ENCODE results near the gene SSU72. TPM values are rescaled to one million over a fixed set of nuclear protein-coding genes. Genes with fewer than 3 reads are reported as not detected.

Gene SSU72
- total and polyA plus RNA-seq, 4 donors = 35.4 to 57.4 (median 44.3) TPM

GRCh38 chr1:1548591-1548990, 26.1 kb downstream of the SSU72 start:
- no peak overlapping the region for H3K27ac ChIP-seq (ENCODE audit: low read depth in 1 of 2, low read length in 2 of 2)
- H3K27me3 ChIP-seq (ENCODE audit: control insufficient read depth in 4 of 4, insufficient read depth in 4 of 4, low read length in 3 of 4) = no peaks in the 10 kb centered on the region
- H3K4me3 ChIP-seq (ENCODE audit: low read depth in 1 of 3, low read length in 3 of 3) = no peak overlapping the region
- DNase-seq (ENCODE audit: low spot score) = no peak
- 88% methylated on average over 14 of the region's 14 CpGs for WGBS
- H3K36me3 ChIP-seq (ENCODE audit: control insufficient read depth in 4 of 4, insufficient read depth in 3 of 4, low read depth in 1 of 4, low read length in 3 of 4) = peaks cover 0 to 5% (median 0%) of the 10 kb centered on the region in 4 donors
- H3K9ac ChIP-seq (ENCODE audit: low read depth in 1 of 2, low read length in 2 of 2) = no peak overlapping the region
- H3K9me3 ChIP-seq (ENCODE audit: control insufficient read depth in 4 of 4, low read length in 3 of 4) = no peaks in the 10 kb centered on the region
- TF ChIP-seq TAF1 (conservative IDR thresholded peaks at IDR 0.05) (no peak), RAD21 (IDR thresholded peaks at IDR 0.05) (no peak), EGR1 (IDR thresholded peaks at IDR 0.05; ENCODE audit: low read depth in 2 of 2) (no peak), NR2F2 (IDR thresholded peaks at IDR 0.05) (no peak), FOXA1 (IDR thresholded peaks at IDR 0.05) (no peak), ZBTB33 (IDR thresholded peaks at IDR 0.05) (no peak), REST (IDR thresholded peaks at IDR 0.05) (no peak), GABPA (IDR thresholded peaks at IDR 0.05 in 1 of 2, conservative IDR thresholded peaks at IDR 0.05 in 1 of 2) (no peak), YY1 (IDR thresholded peaks at IDR 0.05) (no peak), JUND (IDR thresholded peaks at IDR 0.05) (no peak), FOXA2 (IDR thresholded peaks at IDR 0.05) (no peak), HNF4G (IDR thresholded peaks at IDR 0.05) (no peak), HNF4A (conservative IDR thresholded peaks at IDR 0.05) (no peak)
- TF ChIP-seq, protein P1, sequence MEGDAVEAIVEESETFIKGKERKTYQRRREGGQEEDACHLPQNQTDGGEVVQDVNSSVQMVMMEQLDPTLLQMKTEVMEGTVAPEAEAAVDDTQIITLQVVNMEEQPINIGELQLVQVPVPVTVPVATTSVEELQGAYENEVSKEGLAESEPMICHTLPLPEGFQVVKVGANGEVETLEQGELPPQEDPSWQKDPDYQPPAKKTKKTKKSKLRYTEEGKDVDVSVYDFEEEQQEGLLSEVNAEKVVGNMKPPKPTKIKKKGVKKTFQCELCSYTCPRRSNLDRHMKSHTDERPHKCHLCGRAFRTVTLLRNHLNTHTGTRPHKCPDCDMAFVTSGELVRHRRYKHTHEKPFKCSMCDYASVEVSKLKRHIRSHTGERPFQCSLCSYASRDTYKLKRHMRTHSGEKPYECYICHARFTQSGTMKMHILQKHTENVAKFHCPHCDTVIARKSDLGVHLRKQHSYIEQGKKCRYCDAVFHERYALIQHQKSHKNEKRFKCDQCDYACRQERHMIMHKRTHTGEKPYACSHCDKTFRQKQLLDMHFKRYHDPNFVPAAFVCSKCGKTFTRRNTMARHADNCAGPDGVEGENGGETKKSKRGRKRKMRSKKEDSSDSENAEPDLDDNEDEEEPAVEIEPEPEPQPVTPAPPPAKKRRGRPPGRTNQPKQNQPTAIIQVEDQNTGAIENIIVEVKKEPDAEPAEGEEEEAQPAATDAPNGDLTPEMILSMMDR (IDR thresholded peaks at IDR 0.05; ENCODE audit: low read depth, low read length, missing input control) = no peak
- H3K4me1 ChIP-seq (ENCODE audit: control insufficient read depth in 4 of 4, insufficient read depth in 4 of 4, low read length in 3 of 4) = peaks cover 0 to 9% (median 1%) of the 10 kb centered on the region in 4 donors

GRCh38 chr1:1547476-1547875, 27.2 kb downstream of the SSU72 start:
- Histone ChIP-seq H3K9ac (ENCODE audit: low read depth in 1 of 2, low read length in 2 of 2) (no peak overlapping the region), H3K27me3 (ENCODE audit: control insufficient read depth in 4 of 4, insufficient read depth in 4 of 4, low read length in 3 of 4) (no peaks in the 10 kb centered on the region), H3K9me3 (ENCODE audit: control insufficient read depth in 4 of 4, low read length in 3 of 4) (no peaks in the 10 kb centered on the region), H3K36me3 (ENCODE audit: control insufficient read depth in 4 of 4, insufficient read depth in 3 of 4, low read depth in 1 of 4, low read length in 3 of 4) (peaks cover 0 to 8% (median 2%) of the 10 kb centered on the region in 4 donors), H3K4me3 (ENCODE audit: low read depth in 1 of 3, low read length in 3 of 3) (no peak overlapping the region), H3K4me1 (ENCODE audit: control insufficient read depth in 4 of 4, insufficient read depth in 4 of 4, low read length in 3 of 4) (peaks cover 0 to 13% (median 1%) of the 10 kb centered on the region in 4 donors), H3K27ac (ENCODE audit: low read depth in 1 of 2, low read length in 2 of 2) (no peak overlapping the region)
- DNase-seq (ENCODE audit: low spot score) = no peak
- TF ChIP-seq JUND (IDR thresholded peaks at IDR 0.05) = no peak
- TF ChIP-seq ZBTB33 (IDR thresholded peaks at IDR 0.05) = no peak
- no peak for TF ChIP-seq REST (IDR thresholded peaks at IDR 0.05)
- TF ChIP-seq FOXA1 (IDR thresholded peaks at IDR 0.05) = no peak
- no peak for TF ChIP-seq EGR1 (IDR thresholded peaks at IDR 0.05; ENCODE audit: low read depth in 2 of 2)
- TF ChIP-seq RXRA (IDR thresholded peaks at IDR 0.05) = no peak
- no peak for TF ChIP-seq SP1 (IDR thresholded peaks at IDR 0.05)
- TF ChIP-seq MAX (IDR thresholded peaks at IDR 0.05) = no peak
- TF ChIP-seq HNF4A (conservative IDR thresholded peaks at IDR 0.05) = no peak
- TF ChIP-seq NR2F2 (IDR thresholded peaks at IDR 0.05) = no peak
- no peak for TF ChIP-seq HNF4G (IDR thresholded peaks at IDR 0.05)
- TF ChIP-seq RAD21 (IDR thresholded peaks at IDR 0.05) = no peak
- TF ChIP-seq FOXA2 (IDR thresholded peaks at IDR 0.05) = no peak
- TF ChIP-seq ATF3 (IDR thresholded peaks at IDR 0.05) = no peak
- 97% methylated on average over 19 of the region's 19 CpGs for WGBS

Measured in liver (tissue), 9 donors.